Fibroblast of skin of right biceps (primary cell): Measurements from ENCODE around the gene STRN.
A peak's percentile ranks its signal among the peaks of the same experiment; 100 is the strongest.
"Not testable (repeated sequence)": the region's sequence is repeated elsewhere in the genome, so short reads cannot be mapped to it uniquely, and the experiment has no call there.

Experiments
- DNase-seq: peaks from one replicate; pipeline ENCODE4 v3.0.0-alpha.2; 2013

The STRN gene

GRCh38 chr2:36902385-36903120 lies 63.8 kb downstream of the STRN start:
- no peak for DNase-seq

- no peak for DNase-seq
Observed at GRCh38 chr2:36892805-36893204, 73.5 kb downstream of the STRN start.

- peak; percentile 96 for DNase-seq
Observed at GRCh38 chr2:36889795-36890194, 76.5 kb downstream of the STRN start.

GRCh38 chr2:36887095-36887494 lies 79.2 kb downstream of the STRN start:
- DNase-seq = not testable (repeated sequence)

- peak; percentile 41 for DNase-seq
Observed at GRCh38 chr2:36886664-36887063, 79.7 kb downstream of the STRN start.

- no peak for DNase-seq
Observed at GRCh38 chr2:36885605-36886004, 80.7 kb downstream of the STRN start.

GRCh38 chr2:36882532-36882931 lies 83.8 kb downstream of the STRN start:
- DNase-seq = no peak

- no peak for DNase-seq
Observed at GRCh38 chr2:36881816-36882215, 84.5 kb downstream of the STRN start.

- DNase-seq = no peak
Observed at GRCh38 chr2:36878429-36878828, 87.9 kb downstream of the STRN start.

- DNase-seq = no peak
Observed at GRCh38 chr2:36871068-36871707, 95.1 kb downstream of the STRN start.

- DNase-seq = no peak
Observed at GRCh38 chr2:36869606-36870005, 96.7 kb downstream of the STRN start.

- DNase-seq = no peak
Observed at GRCh38 chr2:36861896-36862295, 104.4 kb downstream of the STRN start.

- DNase-seq = no peak
Observed at GRCh38 chr2:36859366-36859792, 107.0 kb downstream of the STRN start.

- DNase-seq = no peak
Observed at GRCh38 chr2:36858551-36859365, 107.6 kb downstream of the STRN start.

GRCh38 chr2:36857713-36858112 lies 108.6 kb downstream of the STRN start:
- no peak for DNase-seq

GRCh38 chr2:36855429-36855828 lies 110.9 kb downstream of the STRN start:
- no peak for DNase-seq

- DNase-seq = no peak
Observed at GRCh38 chr2:36854241-36854640, 112.1 kb downstream of the STRN start.

- no peak for DNase-seq
Observed at GRCh38 chr2:36849265-36849664, 117.1 kb downstream of the STRN start.

GRCh38 chr2:36843838-36844237 lies 122.5 kb downstream of the STRN start:
- no peak for DNase-seq

- no peak for DNase-seq
Observed at GRCh38 chr2:36839976-36840617, 126.2 kb downstream of the STRN start.

GRCh38 chr2:36834731-36835524 lies 131.4 kb downstream of the STRN start:
- no peak for DNase-seq

- DNase-seq = no peak
Observed at GRCh38 chr2:36834203-36834602, 132.1 kb downstream of the STRN start.
